CD4-positive, alpha-beta memory T cell (primary cell): ENCODE results near the gene ARL5A. TPM values are rescaled to one million over a fixed set of nuclear protein-coding genes. Genes with fewer than 3 reads are reported as not detected.
A peak's percentile ranks its signal among the peaks of the same experiment; 100 is the strongest.

Source experiments
- CTCF ChIA-PET: fragments of 350-600 bp; sonication (Branson Sonifier 250); formaldehyde crosslinking; loops from one replicate; lab custom pipeline; 2021; ENCODE audit warnings: inconsistent platforms; ENCODE audit not compliant: partially characterized antibody; lab: Charles Lee
- POLR2A ChIA-PET: fragments of 350-600 bp; sonication (Branson Sonifier 250); formaldehyde crosslinking; loops from one replicate; lab custom pipeline; 2021; ENCODE audit not compliant: partially characterized antibody; lab: Charles Lee
- DNase-seq, 5 donors: peaks; one replicate each; pipeline versions ENCODE4 v3.0.0 to v3.0.0-alpha.2; 2020 to 2022; ENCODE audit warnings: mixed read lengths in 1 of 5
- H3K27ac ChIP-seq: one replicate; pipeline ENCODE4 v1.7.0; 2013; ENCODE audit warnings: low read depth, low read length
- H3K27me3 ChIP-seq: 2 replicates; pipeline ENCODE4 v1.7.0; 2013; ENCODE audit warnings: mild to moderate bottlenecking, low read length, moderate library complexity; ENCODE audit not compliant: insufficient read depth
- H3K36me3 ChIP-seq: 2 replicates; pipeline ENCODE4 v1.7.0; 2013; ENCODE audit warnings: mild to moderate bottlenecking, low read length, moderate library complexity; ENCODE audit not compliant: insufficient read depth
- H3K4me1 ChIP-seq: 2 replicates; pipeline ENCODE4 v1.7.0; 2013; ENCODE audit warnings: mild to moderate bottlenecking, low read length, moderate library complexity; ENCODE audit not compliant: insufficient read depth
- H3K4me3 ChIP-seq, 2 donors: one replicate each; pipeline ENCODE4 v1.7.0; 2013; ENCODE audit warnings: low read length in 2 of 2, mild to moderate bottlenecking in 1 of 2
- H3K9me3 ChIP-seq, 2 donors: one replicate each; pipeline ENCODE4 v1.7.0; 2013; ENCODE audit warnings: low read length in 2 of 2, control low read depth in 1 of 2; ENCODE audit not compliant: control insufficient read depth in 1 of 2
- H3K27ac Mint-ChIP-seq, 7 donors: one replicate each; pipeline ENCODE4 v1.8.0; 2020 to 2021; ENCODE audit warnings: mixed read lengths in 7 of 7, mild to moderate bottlenecking in 6 of 7, inconsistent platforms in 3 of 7, moderate library complexity in 3 of 7
- H3K27me3 Mint-ChIP-seq, 2 donors: one replicate each; pipeline ENCODE4 v1.8.0; 2020 to 2021; ENCODE audit warnings: mixed read lengths in 2 of 2
- H3K36me3 Mint-ChIP-seq, 2 donors: one replicate each; pipeline ENCODE4 v1.8.0; 2020 to 2021; ENCODE audit warnings: mixed read lengths in 2 of 2, inconsistent platforms in 1 of 2, mild to moderate bottlenecking in 1 of 2
- H3K4me1 Mint-ChIP-seq, 4 donors: one replicate each; pipeline ENCODE4 v1.8.0; 2020 to 2021; ENCODE audit warnings: mixed read lengths in 4 of 4, mild to moderate bottlenecking in 1 of 4
- H3K4me3 Mint-ChIP-seq, 8 donors: one replicate each; pipeline ENCODE4 v1.8.0; 2020 to 2021; ENCODE audit warnings: mixed read lengths in 8 of 8, mild to moderate bottlenecking in 7 of 8, moderate library complexity in 6 of 8, inconsistent platforms in 3 of 8
- H3K9me3 Mint-ChIP-seq, 8 donors: one replicate each; pipeline ENCODE4 v1.8.0; 2020 to 2021; ENCODE audit warnings: mixed read lengths in 8 of 8, mild to moderate bottlenecking in 5 of 8, inconsistent platforms in 3 of 8, moderate library complexity in 1 of 8
- intact Hi-C: fragments of 100-400 bp; cut with micrococcal nuclease; formaldehyde crosslinking; loops from one replicate; pipeline ENCODE4 v1.15.1; 2023
- polyA plus RNA-seq, 2 donors: library from polyadenylated mRNA; unstranded; fragments of 300-500 nt; fragmentation: Illumina TruSeq; gene quantifications; one replicate each; pipeline ENCODE4 v1.2.3, GENCODE V29; 2021
- total RNA-seq, 2 experiments: library from RNA; stranded (reverse); gene quantifications; one replicate each; pipeline ENCODE4 v1.2.3, GENCODE V29; 2021

The ARL5A gene
- total and polyA plus RNA-seq, 4 experiments from 2014 or later = 40.9 to 64.0 (median 51.3) TPM

DNA sequence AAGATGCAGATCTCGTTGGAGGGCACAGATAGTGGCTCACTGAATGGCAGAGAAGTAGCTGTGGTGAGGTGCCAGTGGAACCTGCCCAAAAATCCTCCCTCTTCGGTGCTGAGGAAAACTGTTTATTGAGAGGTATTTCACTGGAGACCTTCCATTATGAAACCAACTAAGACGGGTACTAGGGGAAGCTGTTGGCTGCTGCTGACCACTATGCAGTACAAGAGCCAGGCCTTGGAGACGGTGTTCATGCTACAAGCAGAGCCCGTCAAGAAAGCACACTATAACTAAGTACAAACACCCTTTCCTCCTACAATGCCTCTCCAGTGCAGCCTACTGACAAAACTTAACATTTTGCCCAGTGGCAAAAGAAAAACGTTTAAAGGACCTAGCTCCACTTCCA lies 4.6 kb downstream of the ARL5A start:
- peaks cover 9 to 10% of the 10 kb centered on the region in 2 donors for H3K36me3 Mint-ChIP-seq
- H3K27me3 ChIP-seq = no peaks in the 10 kb centered on the region
- intact Hi-C loops = no loop called here
- no peaks in the 10 kb centered on the region for H3K9me3 ChIP-seq
- no peaks in the 10 kb centered on the region for H3K27me3 Mint-ChIP-seq
- H3K9me3 Mint-ChIP-seq = peaks cover 0 to 4% (median 0%) of the 10 kb centered on the region in 8 donors
- H3K4me3 Mint-ChIP-seq = peak overlapping the region in 4 of 8 donors; percentile 0 to 58 (median 36)
- H3K4me1 ChIP-seq = peaks cover 48% of the 10 kb centered on the region
- no peaks in the 10 kb centered on the region for H3K36me3 ChIP-seq
- DNase-seq = no peak
- H3K27ac Mint-ChIP-seq = peak overlapping the region in 1 of 7 donors; percentile 2
- ChIA-PET POLR2A (no interaction called here), CTCF (no interaction called here)
- H3K4me1 Mint-ChIP-seq = peaks cover 47 to 81% (median 61%) of the 10 kb centered on the region in 4 donors
- H3K4me3 ChIP-seq = no peak overlapping the region
- H3K27ac ChIP-seq = no peak overlapping the region

DNA sequence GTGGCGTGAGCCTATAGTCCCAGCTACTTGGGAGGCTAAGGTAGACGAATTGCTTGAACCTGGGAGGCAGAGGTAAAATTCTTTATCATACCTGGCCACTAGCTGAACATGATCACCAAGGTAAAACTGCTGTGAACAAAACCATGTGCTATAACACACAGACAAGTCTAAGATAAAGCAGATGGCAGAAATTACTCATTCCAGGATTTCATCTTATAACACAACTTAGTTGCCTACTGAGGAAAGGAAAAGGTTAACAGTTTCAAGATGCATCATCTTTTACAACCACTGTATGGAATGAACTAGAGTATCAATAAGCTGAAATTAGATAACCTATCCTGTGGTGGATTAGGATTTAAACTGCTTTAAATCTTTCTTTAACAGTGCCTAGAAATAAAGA lies 8.3 kb downstream of the ARL5A start:
- no peaks in the 10 kb centered on the region for H3K27me3 Mint-ChIP-seq
- peaks cover 37 to 73% (median 44%) of the 10 kb centered on the region in 4 donors for H3K4me1 Mint-ChIP-seq
- ChIA-PET POLR2A (no interaction called here), CTCF (no interaction called here)
- H3K27ac ChIP-seq = no peak overlapping the region
- H3K27me3 ChIP-seq = no peaks in the 10 kb centered on the region
- no peak overlapping the region for H3K4me3 Mint-ChIP-seq
- H3K9me3 Mint-ChIP-seq = no peaks in the 10 kb centered on the region
- H3K36me3 Mint-ChIP-seq = peaks cover 5 to 18% of the 10 kb centered on the region in 2 donors
- intact Hi-C loops = no loop called here
- H3K36me3 ChIP-seq = no peaks in the 10 kb centered on the region
- no peak for DNase-seq
- no peak overlapping the region for H3K27ac Mint-ChIP-seq
- H3K9me3 ChIP-seq = no peaks in the 10 kb centered on the region
- H3K4me1 ChIP-seq = peaks cover 25% of the 10 kb centered on the region
- H3K4me3 ChIP-seq = no peak overlapping the region

DNA sequence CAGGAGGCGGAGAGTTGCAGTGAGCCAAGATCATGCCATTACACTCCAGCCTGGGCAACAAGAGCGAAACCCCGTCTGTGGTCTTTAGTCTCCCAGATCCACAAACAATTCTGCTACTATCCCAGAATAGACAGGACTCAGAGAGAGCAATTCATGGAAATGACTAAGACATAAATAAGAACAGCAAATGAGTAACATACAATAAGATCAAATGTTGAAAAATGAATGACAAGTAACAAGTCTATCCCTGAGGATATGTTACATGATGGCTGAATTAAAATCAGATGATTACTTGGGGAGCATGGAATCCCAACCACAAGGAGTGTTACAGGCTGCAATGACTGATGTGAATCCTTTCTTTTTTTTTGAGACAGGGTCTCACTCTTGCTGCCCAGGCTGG lies 10.3 kb downstream of the ARL5A start:
- Mint-ChIP-seq H3K9me3 (no peaks in the 10 kb centered on the region), H3K36me3 (peaks cover 17 to 24% of the 10 kb centered on the region in 2 donors), H3K4me1 (peaks cover 22 to 53% (median 26%) of the 10 kb centered on the region in 4 donors), H3K27me3 (no peaks in the 10 kb centered on the region), H3K4me3 (no peak overlapping the region), H3K27ac (no peak overlapping the region)
- H3K27ac ChIP-seq = no peak overlapping the region
- H3K36me3 ChIP-seq = peaks cover 8% of the 10 kb centered on the region
- CTCF ChIA-PET = interaction anchor here (2.9 kb wide), 1 partner anchor 9 kb away, joined by 10 read pairs; no protein-coding TSS in a partner anchor
- DNase-seq = no peak
- POLR2A ChIA-PET = no interaction called here
- peaks cover 8% of the 10 kb centered on the region for H3K4me1 ChIP-seq
- no peak overlapping the region for H3K4me3 ChIP-seq
- H3K27me3 ChIP-seq = no peaks in the 10 kb centered on the region
- intact Hi-C loops = no loop called here
- H3K9me3 ChIP-seq = no peaks in the 10 kb centered on the region

DNA sequence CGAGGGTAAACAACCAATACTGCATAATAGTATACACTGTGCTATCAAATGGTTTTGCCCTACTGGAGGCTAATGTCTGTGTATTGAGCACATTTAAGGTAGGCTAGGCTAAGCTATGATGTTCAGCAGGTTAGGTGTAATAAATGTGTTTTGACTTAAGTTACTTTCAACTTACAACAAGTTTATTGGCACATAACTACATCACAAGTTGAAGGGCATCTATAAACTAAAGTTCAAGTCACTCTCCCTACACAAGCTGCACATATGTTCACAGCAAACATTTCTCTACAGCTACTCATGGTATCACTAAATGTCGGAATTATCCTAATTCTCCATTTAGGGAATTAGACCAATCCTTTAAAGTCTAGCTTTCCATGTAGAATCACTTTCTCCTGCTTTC lies 11.4 kb downstream of the ARL5A start:
- no peak for DNase-seq
- Mint-ChIP-seq H3K27ac (no peak overlapping the region), H3K9me3 (peaks cover 0 to 2% (median 0%) of the 10 kb centered on the region in 8 donors), H3K27me3 (no peaks in the 10 kb centered on the region), H3K36me3 (peaks cover 25 to 32% of the 10 kb centered on the region in 2 donors), H3K4me1 (peaks cover 14 to 42% (median 19%) of the 10 kb centered on the region in 4 donors), H3K4me3 (no peak overlapping the region)
- Histone ChIP-seq H3K9me3 (no peaks in the 10 kb centered on the region), H3K4me3 (no peak overlapping the region), H3K36me3 (peaks cover 12% of the 10 kb centered on the region), H3K4me1 (peaks cover 7% of the 10 kb centered on the region), H3K27me3 (no peaks in the 10 kb centered on the region), H3K27ac (no peak overlapping the region)
- intact Hi-C loops = no loop called here
- ChIA-PET CTCF (interaction anchor here (1.0 to 2.9 kb wide), 2 partner anchors 10 kb away, joined by 6 to 10 read pairs; no protein-coding TSS in a partner anchor), POLR2A (interaction anchor here (1.3 kb wide), 1 partner anchor 11 kb away, joined by 7 read pairs; the partner anchor contains the start of gene ARL5A)

DNA sequence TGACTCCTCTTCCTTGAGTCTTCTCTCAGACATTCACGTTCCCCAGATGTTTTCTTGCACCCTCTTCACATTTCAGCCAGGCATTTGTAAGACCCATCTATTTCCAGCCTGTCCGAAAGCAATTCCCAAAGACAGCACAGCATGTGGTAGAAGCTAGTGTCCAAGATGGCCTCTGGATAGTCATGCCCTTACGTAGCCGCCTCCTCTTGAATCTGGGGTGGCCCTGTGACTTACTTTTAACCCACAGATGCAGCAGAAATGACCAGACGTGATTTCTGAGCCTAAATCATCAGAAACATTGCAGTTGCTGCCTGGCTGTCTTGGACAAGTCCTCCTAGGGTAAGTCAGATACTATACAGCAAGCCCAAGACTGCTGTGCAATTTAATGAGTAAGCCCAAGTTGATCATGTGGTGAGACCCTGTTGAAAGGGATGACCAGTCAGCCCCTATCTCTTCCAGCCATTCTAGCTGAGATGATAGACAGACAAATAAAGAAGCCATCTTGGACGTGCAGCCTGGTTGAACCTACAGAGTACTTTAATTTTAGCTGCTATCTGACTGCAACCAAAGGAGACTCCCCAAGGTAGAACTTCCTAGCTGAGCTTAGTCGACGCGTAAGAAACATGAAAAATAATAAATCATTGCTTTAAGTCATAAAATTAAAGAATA lies 12.3 kb downstream of the ARL5A start:
- ChIA-PET CTCF (interaction anchor here (1.0 to 2.9 kb wide), 2 partner anchors 9 to 11 kb away, joined by 6 to 10 read pairs; no protein-coding TSS in a partner anchor), POLR2A (interaction anchor here (1.3 kb wide), 1 partner anchor 12 kb away, joined by 7 read pairs; the partner anchor contains the start of gene ARL5A)
- no peak for DNase-seq
- H3K27ac Mint-ChIP-seq = peak overlapping the region in 1 of 7 donors; percentile 57
- Histone ChIP-seq H3K4me1 (peaks cover 7% of the 10 kb centered on the region), H3K36me3 (peaks cover 12% of the 10 kb centered on the region), H3K9me3 (no peaks in the 10 kb centered on the region), H3K27ac (no peak overlapping the region), H3K27me3 (no peaks in the 10 kb centered on the region), H3K4me3 (no peak overlapping the region)
- H3K9me3 Mint-ChIP-seq = peaks cover 0 to 5% (median 0%) of the 10 kb centered on the region in 8 donors
- H3K4me3 Mint-ChIP-seq = no peak overlapping the region
- H3K36me3 Mint-ChIP-seq = peaks cover 29 to 33% of the 10 kb centered on the region in 2 donors
- no peaks in the 10 kb centered on the region for H3K27me3 Mint-ChIP-seq
- H3K4me1 Mint-ChIP-seq = peaks cover 10 to 36% (median 14%) of the 10 kb centered on the region in 4 donors
- intact Hi-C loops = no loop called here

DNA sequence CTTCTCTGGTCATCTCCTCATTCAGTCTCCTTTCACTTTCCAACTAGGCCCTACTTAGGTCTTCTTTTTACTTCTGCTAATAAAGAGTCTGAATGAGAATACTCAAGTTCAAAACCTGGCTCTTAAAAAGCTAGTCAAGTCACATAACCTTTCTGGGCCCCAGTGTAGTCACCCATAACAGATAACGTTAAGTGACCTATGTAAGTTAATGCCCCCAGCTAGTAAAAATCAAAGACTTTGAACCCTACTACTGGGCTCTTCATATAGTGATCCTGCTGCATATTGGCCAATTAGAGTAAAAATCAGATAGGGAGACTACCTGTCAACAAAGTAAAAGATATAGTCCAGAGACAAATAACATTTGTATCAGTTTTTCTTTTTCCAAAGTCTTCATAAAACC lies 17.7 kb downstream of the ARL5A start:
- H3K4me3 Mint-ChIP-seq = no peak overlapping the region
- H3K27ac Mint-ChIP-seq = peak overlapping the region in 6 of 7 donors; percentile 3 to 88 (median 60)
- Histone ChIP-seq H3K4me3 (no peak overlapping the region), H3K36me3 (peaks cover 21% of the 10 kb centered on the region), H3K9me3 (no peaks in the 10 kb centered on the region), H3K27me3 (no peaks in the 10 kb centered on the region), H3K4me1 (peaks cover 14% of the 10 kb centered on the region), H3K27ac (no peak overlapping the region)
- H3K36me3 Mint-ChIP-seq = peaks cover 33 to 39% of the 10 kb centered on the region in 2 donors
- ChIA-PET CTCF (no interaction called here), POLR2A (no interaction called here)
- H3K4me1 Mint-ChIP-seq = peaks cover 4 to 9% (median 6%) of the 10 kb centered on the region in 4 donors
- H3K27me3 Mint-ChIP-seq = no peaks in the 10 kb centered on the region
- peaks cover 0 to 6% (median 0%) of the 10 kb centered on the region in 8 donors for H3K9me3 Mint-ChIP-seq
- intact Hi-C loops = no loop called here
- DNase-seq = no peak

DNA sequence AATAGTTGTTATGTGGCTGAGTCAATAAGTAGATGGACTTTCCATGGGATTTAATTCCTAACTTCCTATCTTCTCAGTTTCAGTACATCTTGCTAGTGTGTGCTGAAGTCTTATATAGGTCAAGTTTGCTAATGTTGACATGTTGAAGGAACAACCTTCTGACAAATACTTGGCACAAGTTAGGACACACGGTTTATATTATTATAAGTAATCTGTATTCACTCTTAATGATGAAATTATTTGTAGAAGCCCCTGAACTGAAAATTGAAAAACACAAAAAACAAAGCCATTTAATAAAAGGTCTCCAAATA lies 19.2 kb downstream of the ARL5A start:
- H3K4me3 Mint-ChIP-seq = peak overlapping the region in 1 of 8 donors; percentile 18
- ChIA-PET CTCF (no interaction called here), POLR2A (no interaction called here)
- Histone ChIP-seq H3K36me3 (peaks cover 23% of the 10 kb centered on the region), H3K27ac (no peak overlapping the region), H3K4me1 (peaks cover 14% of the 10 kb centered on the region), H3K4me3 (peak overlapping the region in 1 of 2 donors; percentile 12), H3K9me3 (no peaks in the 10 kb centered on the region), H3K27me3 (no peaks in the 10 kb centered on the region)
- no peaks in the 10 kb centered on the region for H3K27me3 Mint-ChIP-seq
- H3K36me3 Mint-ChIP-seq = peaks cover 30 to 36% of the 10 kb centered on the region in 2 donors
- peak overlapping the region in 4 of 7 donors; percentile 14 to 59 (median 37) for H3K27ac Mint-ChIP-seq
- intact Hi-C loops = loop anchor here (5.0 to 10.0 kb wide), 2 partner anchors 172 to 194 kb away; no protein-coding TSS in a partner anchor
- peaks cover 0 to 7% (median 4%) of the 10 kb centered on the region in 4 donors for H3K4me1 Mint-ChIP-seq
- peaks cover 0 to 6% (median 0%) of the 10 kb centered on the region in 8 donors for H3K9me3 Mint-ChIP-seq
- DNase-seq = no peak
